GM19463 (cell line): Measurements from ENCODE around the gene GIGYF2.

Experiments
- ATAC-seq: cut with Tn5 transposase; IDR thresholded peaks from one replicate; pipeline ENCODE4 v1.9.1; 2021; ENCODE audit warnings: mild to moderate bottlenecking, moderate library complexity; ENCODE audit not compliant: unreplicated experiment

GIGYF2 gene

DNA sequence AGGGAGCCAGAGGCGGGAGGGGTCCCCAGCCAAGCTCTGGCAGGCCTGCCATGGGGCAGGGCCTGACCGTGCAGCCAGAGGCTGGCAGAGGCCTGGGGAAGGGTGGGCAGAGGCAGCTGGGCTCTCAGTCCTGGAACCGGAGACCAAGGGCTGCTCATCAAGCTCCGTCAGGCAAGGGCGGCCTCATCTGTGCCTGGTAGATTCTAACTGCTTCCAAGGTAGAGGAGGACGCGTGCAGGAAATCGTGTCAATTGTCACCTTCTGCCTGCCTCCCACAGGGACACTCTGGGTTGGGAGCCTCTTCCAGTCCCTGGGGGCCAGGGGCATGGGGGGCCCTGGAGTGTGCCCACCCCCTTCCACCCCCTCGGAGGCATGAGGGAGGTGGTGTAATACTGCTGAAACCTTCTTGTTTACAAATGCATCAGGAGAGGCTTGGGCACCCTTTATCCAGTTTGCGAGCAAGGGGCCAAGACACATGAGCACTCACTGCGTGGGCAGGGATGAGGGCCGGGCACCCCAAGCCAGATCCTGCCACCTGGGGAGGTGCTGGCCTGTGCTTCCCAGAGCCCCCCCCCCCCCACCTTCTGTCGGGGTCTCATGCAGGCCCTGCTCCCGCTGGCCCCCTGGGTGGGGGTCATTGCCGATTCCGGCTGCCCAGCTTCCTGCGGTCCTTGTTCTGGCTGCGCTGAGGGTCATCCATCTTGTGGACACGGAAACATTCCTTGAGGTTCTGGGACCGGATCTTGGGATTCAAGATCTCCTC is 181.9 kb downstream of the GIGYF2 start:
- no peak for ATAC-seq

- no peak for ATAC-seq
These were observed 182.7 kb downstream of the GIGYF2 start for GRCh38 chr2:232879618-232880494.

GRCh38 chr2:232880764-232881351 is 183.7 kb downstream of the GIGYF2 start:
- ATAC-seq = no peak

DNA sequence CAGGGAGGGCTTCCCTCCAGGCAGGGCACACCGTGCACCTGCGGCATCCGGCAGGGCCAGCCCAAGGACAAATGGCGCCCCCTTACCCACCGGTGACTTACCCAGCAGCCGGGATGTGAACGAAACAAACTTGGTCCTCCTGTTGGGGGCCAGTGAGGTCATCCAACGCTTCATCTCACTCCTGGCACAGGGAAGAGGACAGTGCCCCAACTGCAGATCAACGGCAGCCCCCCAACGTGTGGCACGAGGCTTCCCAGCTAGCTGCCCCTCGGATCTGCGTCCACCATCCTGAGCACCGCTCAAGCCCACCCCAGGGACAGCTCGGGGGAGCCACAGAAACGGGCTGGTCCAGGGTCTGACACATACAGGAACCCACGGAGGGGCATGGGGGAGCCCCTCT is 185.0 kb downstream of the GIGYF2 start:
- ATAC-seq = no peak

GRCh38 chr2:232882505-232883115 is 185.5 kb downstream of the GIGYF2 start:
- no peak for ATAC-seq

DNA sequence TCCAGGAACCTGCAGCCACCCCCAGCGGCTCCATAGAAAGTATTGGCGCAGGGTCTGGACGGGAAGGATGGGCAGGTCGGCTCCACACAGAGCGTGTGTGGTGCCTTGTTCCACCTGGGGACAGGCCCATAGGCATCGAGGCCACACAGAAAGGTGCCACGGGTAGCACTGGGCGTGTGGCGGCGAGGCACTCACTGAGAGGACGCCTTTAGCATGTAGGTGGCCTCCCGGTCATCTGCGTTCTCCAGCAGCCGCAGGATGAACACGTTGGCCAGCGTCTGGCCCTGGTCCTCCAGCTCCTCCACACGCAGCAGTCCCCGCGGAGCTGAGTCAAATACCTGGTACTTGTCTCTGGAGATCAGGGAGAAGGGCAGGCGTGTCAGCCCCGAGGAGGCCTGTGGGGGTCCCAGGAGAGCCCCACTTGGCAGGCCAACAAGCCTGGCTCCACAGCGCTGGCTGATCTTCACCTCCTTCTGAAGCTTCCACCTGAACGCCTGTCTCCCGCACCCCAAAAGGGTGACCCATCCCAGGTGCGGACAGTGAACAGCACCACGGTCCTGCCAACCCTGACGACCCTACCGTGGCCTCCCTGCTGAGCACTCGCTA is 186.1 kb downstream of the GIGYF2 start:
- ATAC-seq = no peak

DNA sequence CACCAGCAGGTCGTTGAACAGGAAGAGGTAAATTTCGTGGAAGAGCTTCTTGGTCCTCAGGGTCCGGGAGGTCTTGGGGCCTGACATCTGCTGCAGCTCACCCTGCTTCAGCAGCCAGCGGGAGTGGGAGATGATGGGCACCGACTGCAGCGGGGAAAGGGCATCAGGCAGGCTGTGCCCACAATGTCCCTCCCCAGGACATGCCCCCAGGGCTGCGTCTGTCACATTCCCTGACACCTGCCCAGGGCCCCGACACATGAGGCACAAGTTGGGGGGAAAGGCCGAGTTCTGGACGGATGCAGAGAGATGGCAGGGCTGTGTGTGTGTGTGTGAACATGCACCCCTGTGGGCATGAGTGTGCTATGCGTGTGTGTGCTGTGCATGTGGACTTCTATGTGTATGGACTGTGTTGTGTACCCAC is 186.9 kb downstream of the GIGYF2 start:
- ATAC-seq = no peak

- no peak for ATAC-seq
These were observed 187.6 kb downstream of the GIGYF2 start for GRCh38 chr2:232884549-232885263.

DNA sequence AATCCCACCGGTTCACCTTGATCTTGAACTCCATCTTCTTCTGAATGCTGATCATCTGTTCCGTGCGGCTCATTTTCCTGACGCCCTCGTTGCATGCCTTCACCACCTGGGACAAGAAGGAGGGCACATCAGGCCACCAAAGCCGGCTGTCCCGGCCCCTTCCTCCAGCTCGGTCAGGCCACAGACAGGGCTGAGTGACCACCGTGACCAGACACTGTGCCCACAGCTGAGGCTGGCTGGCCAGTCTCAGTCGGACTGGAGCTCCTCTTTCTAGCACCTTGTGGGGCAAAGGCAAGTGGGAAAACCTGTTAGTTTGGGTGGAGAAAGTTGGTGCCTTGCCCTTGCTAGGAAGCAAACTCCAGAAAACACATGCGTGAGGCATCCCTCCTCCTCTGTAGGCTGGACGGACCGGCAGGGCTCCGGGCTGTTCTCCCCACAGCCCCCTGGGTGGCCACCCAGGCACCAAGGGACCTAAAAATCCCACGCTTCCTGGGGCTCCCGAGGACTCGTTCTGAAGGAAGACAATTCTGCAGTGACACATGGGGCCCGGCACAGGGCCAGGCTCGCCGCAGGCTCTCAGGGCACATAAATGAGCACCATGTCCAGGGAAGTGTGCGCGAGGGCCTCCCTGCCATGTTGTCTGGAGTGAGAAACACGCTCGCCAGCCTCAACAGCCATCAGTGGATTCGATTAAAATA is 188.3 kb downstream of the GIGYF2 start:
- ATAC-seq = no peak

DNA sequence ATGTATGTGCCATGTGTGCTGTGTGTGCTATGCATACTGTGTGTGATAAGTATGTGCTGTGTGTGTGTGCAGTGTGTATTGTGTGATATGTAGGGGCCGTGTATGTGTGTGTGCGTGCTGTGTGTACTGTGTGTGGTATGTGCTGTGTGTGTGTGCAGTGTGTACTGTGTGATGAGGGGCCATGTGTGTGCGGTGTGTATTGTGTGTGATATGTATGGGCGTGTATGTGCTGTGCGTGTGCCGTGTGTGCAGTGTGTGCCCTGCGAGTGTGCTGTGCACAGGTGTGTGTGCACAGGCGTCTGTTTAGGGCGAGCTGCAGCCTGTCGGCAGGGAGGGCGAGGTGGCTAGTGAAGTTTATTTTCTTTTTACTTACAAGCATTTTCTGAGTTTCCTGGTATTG is 189.0 kb downstream of the GIGYF2 start:
- ATAC-seq = no peak

- no peak for ATAC-seq
These were observed 189.5 kb downstream of the GIGYF2 start for GRCh38 chr2:232886632-232887031.

- ATAC-seq = no peak
These were observed 190.2 kb downstream of the GIGYF2 start for GRCh38 chr2:232887171-232887850.

- no peak for ATAC-seq
These were observed 191.1 kb downstream of the GIGYF2 start for GRCh38 chr2:232888099-232888836.

- no peak for ATAC-seq
These were observed 191.9 kb downstream of the GIGYF2 start for GRCh38 chr2:232888839-232889529.

GRCh38 chr2:232889876-232890401 is 192.8 kb downstream of the GIGYF2 start:
- ATAC-seq = no peak

DNA sequence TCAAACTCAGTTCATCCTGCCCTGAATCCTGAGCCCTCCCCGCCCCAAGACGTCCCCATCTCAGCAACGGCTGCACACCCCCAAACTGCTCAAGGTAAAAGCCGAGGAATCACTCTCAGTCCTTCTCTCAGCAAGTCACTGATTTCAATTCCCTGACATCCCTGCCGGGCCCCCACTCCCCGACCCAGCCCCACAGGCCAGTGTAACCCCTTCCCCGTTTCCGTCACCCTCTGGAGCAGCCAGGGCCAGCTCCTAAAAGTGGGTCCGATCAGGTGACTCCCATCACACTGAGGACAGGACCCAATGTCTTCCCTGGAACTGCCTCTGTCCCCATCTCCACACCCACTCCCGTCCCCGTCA is 193.4 kb downstream of the GIGYF2 start:
- no peak for ATAC-seq

DNA sequence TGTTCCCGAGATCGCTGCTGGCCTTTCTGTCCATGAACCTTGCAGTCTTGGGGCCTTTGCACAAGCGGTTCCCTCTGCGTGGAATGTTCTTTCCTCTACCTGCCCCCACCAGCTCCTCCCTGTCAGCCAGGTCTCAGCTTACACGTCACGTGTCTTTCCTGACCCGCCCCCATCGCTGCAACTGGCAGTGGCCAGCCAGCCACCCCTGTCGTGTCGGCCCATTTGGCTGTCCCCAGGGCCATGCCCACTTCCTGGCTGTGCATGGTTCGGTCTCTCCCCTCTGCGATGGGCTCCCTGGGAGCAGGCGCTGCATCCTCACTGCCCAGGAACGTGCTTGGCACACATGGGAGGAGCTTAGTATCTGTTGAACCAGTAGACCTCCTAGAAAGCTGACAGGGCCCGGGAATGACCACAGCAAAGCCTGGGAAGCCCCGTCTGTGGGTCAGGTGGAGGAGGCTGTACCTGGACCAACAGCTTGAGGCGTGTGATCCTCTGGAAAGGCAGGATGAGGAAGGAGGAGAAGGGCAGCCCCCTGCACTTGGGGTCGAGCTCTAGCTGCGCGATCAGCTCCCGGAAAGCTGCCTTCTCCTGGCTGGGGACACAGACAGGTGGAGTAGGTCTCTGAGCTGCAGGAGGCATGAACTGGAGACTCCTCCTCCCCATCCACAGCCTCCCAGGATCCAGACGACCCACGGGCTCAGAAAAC is 193.9 kb downstream of the GIGYF2 start:
- ATAC-seq = no peak
